Natural killer cell (primary cell): ENCODE measurements around the gene MPEG1. TPM values are rescaled to one million over a fixed set of nuclear protein-coding genes. Genes with fewer than 3 reads are reported as not detected.

Experiments used
- ATAC-seq, 3 donors: fragments of 150-1000 bp in 2 of 3; fragments of 200-7000 bp in 1 of 3; cut with Tn5 transposase; 1 replicate in 1 of 3; 2 replicates in 2 of 3; pipeline ENCODE4 v1.10.0; 2021; ENCODE audit warnings: mild to moderate bottlenecking in 2 of 3, moderate library complexity in 2 of 3
- DNase-seq, 2 donors: peaks; one replicate each; pipeline versions ENCODE4 v3.0.0 to v3.0.0-alpha.2; 2013 to 2021; ENCODE audit warnings: mixed read lengths in 1 of 2
- H3K27ac ChIP-seq: one replicate; pipeline ENCODE4 v1.5.1; 2013; ENCODE audit warnings: mild to moderate bottlenecking, low read length
- H3K27me3 ChIP-seq: one replicate; pipeline ENCODE4 v1.6.1; 2013; ENCODE audit warnings: low read length; ENCODE audit not compliant: control insufficient read depth, insufficient read depth
- H3K36me3 ChIP-seq: one replicate; pipeline ENCODE4 v1.6.1; 2013; ENCODE audit warnings: low read length; ENCODE audit not compliant: control insufficient read depth, insufficient read depth
- H3K4me1 ChIP-seq: one replicate; pipeline ENCODE4 v1.6.1; 2013; ENCODE audit warnings: low read length; ENCODE audit not compliant: control insufficient read depth, insufficient read depth
- H3K4me3 ChIP-seq: one replicate; pipeline ENCODE4 v1.5.1; 2013; ENCODE audit warnings: low read length
- H3K9me3 ChIP-seq: one replicate; pipeline ENCODE4 v1.6.1; 2013; ENCODE audit warnings: low read length; ENCODE audit not compliant: control insufficient read depth, insufficient read depth
- H3K27ac Mint-ChIP-seq, 2 donors: one replicate each; pipeline ENCODE4 v1.8.0; 2022; ENCODE audit warnings: mild to moderate bottlenecking in 2 of 2, mixed read lengths in 2 of 2, moderate library complexity in 1 of 2
- H3K27me3 Mint-ChIP-seq, 2 donors: one replicate each; pipeline ENCODE4 v1.8.0; 2022; ENCODE audit warnings: low read depth in 2 of 2, mixed read lengths in 2 of 2
- H3K36me3 Mint-ChIP-seq: one replicate; pipeline ENCODE4 v1.8.0; 2022; ENCODE audit warnings: mixed read lengths
- H3K4me1 Mint-ChIP-seq, 2 donors: one replicate each; pipeline ENCODE4 v1.8.0; 2022; ENCODE audit warnings: mixed read lengths in 2 of 2
- H3K4me3 Mint-ChIP-seq: one replicate; pipeline ENCODE4 v1.8.0; 2022; ENCODE audit warnings: mild to moderate bottlenecking, moderate library complexity, mixed read lengths
- H3K9me3 Mint-ChIP-seq, 2 donors: one replicate each; pipeline ENCODE4 v1.8.0; 2022; ENCODE audit warnings: mixed read lengths in 2 of 2
- WGBS: methylation state at CpG from one replicate; pipeline ENCODE4 v1.1.7; 2013; ENCODE audit warnings: missing lambda C conversion rate; ENCODE audit not compliant: insufficient coverage; 5-methylcytosine and 5-hydroxymethylcytosine counted together
- intact Hi-C: fragments of 100-400 bp; cut with micrococcal nuclease; formaldehyde crosslinking; loops from one replicate; pipeline ENCODE4 v1.14.2; 2022
- total RNA-seq, 4 donors: library from RNA; stranded (reverse); fragments of 120-200 nt in 1 of 4; gene quantifications; one replicate each; pipeline versions ENCODE4 v1.2.3 to v1.2.4, GENCODE V29; 2013 to 2022
- TF ChIP-seq, protein P1 (sequence below): fragments of 200-600 bp; IDR thresholded peaks from one replicate; pipeline ENCODE4 v1.8.0; 2022; ENCODE audit warnings: antibody characterized with exemption

The MPEG1 gene
- total RNA-seq, 3 donors from 2014 or later (not counting 1 experiment from before 2014, with no cell fraction given): 11.1 to 20.0 (median 19.6) TPM

DNA sequence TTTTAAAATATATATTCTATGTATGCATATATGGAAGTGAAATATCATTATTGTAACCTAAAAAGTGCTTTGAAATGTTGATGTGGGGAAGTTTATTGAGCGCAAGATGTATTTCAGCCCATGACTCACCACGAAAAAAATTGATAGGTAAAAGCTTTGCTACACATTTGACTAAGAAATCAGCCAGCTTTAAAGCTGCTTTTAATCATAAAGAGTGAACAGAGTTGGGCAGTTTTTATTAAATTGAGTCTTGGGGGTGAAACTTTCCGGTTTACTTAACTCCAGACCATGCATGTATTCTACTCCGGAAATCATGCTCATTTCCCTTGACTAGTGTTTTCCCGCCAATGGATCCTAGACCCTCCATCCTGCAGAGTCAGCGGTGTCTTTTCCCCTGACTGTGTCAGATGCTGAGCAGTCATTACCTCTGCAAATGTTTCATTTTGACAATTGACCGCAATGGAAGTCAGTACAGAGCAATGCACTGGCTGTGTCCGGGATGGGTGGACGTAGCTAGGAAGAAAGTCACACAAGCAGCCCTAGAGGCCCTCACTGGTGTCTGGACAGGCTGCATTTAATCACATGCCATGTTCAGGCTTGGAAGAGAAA is 47.2 kb upstream of the MPEG1 start:
- Mint-ChIP-seq H3K4me3 (no peak overlapping the region), H3K4me1 (no peaks in the 10 kb centered on the region), H3K27me3 (peaks cover 0 to 3% of the 10 kb centered on the region in 2 donors), H3K36me3 (no peaks in the 10 kb centered on the region), H3K9me3 (no peaks in the 10 kb centered on the region), H3K27ac (no peak overlapping the region)
- DNase-seq (no peak), ATAC-seq (no peak)
- peaks cover 4% of the 10 kb centered on the region for H3K4me1 ChIP-seq
- H3K9me3 ChIP-seq: no peaks in the 10 kb centered on the region
- TF ChIP-seq, protein P1, sequence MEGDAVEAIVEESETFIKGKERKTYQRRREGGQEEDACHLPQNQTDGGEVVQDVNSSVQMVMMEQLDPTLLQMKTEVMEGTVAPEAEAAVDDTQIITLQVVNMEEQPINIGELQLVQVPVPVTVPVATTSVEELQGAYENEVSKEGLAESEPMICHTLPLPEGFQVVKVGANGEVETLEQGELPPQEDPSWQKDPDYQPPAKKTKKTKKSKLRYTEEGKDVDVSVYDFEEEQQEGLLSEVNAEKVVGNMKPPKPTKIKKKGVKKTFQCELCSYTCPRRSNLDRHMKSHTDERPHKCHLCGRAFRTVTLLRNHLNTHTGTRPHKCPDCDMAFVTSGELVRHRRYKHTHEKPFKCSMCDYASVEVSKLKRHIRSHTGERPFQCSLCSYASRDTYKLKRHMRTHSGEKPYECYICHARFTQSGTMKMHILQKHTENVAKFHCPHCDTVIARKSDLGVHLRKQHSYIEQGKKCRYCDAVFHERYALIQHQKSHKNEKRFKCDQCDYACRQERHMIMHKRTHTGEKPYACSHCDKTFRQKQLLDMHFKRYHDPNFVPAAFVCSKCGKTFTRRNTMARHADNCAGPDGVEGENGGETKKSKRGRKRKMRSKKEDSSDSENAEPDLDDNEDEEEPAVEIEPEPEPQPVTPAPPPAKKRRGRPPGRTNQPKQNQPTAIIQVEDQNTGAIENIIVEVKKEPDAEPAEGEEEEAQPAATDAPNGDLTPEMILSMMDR: no peak
- no peaks in the 10 kb centered on the region for H3K36me3 ChIP-seq
- H3K27ac ChIP-seq: no peak overlapping the region
- H3K27me3 ChIP-seq: no peaks in the 10 kb centered on the region
- WGBS: 80% methylated on average over 8 of the region's 9 CpGs
- H3K4me3 ChIP-seq: no peak overlapping the region
- intact Hi-C loops: no loop called here

DNA sequence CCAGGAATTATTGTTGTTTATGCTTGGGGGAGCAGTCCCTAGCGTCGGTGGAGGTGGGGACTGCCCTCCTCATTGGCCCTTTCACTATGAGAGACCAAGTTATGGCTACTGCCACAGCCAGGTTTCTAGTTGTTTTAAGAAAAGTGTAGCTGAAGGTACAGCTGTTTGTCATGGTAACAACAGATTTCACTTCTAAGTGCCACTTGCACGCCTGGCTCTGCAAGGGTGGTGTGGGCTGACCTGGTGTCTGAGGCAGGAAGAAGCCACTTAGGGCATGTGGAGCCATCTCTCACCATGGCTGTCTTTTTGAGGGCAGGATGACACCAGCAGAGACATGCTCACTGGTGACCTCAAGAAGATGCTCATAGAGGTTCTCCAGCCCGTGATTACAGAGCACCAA is 46.3 kb upstream of the MPEG1 start:
- Mint-ChIP-seq H3K27me3 (peaks cover 0 to 3% of the 10 kb centered on the region in 2 donors), H3K9me3 (no peaks in the 10 kb centered on the region), H3K4me3 (no peak overlapping the region), H3K4me1 (no peaks in the 10 kb centered on the region), H3K36me3 (no peaks in the 10 kb centered on the region), H3K27ac (no peak overlapping the region)
- Histone ChIP-seq H3K9me3 (no peaks in the 10 kb centered on the region), H3K4me1 (peaks cover 4% of the 10 kb centered on the region), H3K27me3 (no peaks in the 10 kb centered on the region), H3K36me3 (no peaks in the 10 kb centered on the region), H3K27ac (no peak overlapping the region), H3K4me3 (no peak overlapping the region)
- intact Hi-C loops: no loop called here
- TF ChIP-seq, protein P1: no peak
- WGBS: 74% methylated on average over 4 of the region's 4 CpGs
- DNase-seq: no peak
- no peak for ATAC-seq

DNA sequence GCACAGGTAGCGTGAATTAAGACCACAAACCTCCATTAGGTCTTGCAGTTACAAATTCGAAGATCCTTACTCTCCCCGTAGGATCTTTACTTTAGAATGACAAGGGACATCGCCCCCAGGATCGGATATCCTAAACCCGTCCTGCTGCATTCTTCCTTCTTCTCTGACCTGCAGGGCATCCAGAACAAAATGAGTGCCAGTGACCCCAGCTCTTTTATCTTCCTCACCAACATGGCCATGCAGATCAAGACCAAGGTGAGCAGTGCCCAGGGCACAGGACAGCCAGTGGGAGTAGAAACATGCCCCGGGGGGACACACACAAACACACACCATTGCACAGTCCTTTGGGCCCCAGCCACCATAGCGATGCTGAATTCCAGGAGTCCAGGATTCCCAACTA is 42.6 kb upstream of the MPEG1 start:
- 83% methylated on average over 8 of the region's 8 CpGs for WGBS
- no peak for ATAC-seq

More for the DNA sequence above, 42.6 kb upstream of the MPEG1 start:
- H3K27me3 ChIP-seq: no peaks in the 10 kb centered on the region
- no peak overlapping the region for H3K4me3 ChIP-seq
- intact Hi-C loops: no loop called here
- no peak for DNase-seq
- no peak overlapping the region for H3K4me3 Mint-ChIP-seq
- no peaks in the 10 kb centered on the region for H3K9me3 ChIP-seq
- no peaks in the 10 kb centered on the region for H3K36me3 ChIP-seq
- H3K36me3 Mint-ChIP-seq: no peaks in the 10 kb centered on the region
- no peaks in the 10 kb centered on the region for H3K9me3 Mint-ChIP-seq
- peaks cover 6% of the 10 kb centered on the region in 2 donors for H3K4me1 Mint-ChIP-seq
- H3K27ac Mint-ChIP-seq: no peak overlapping the region
- peaks cover 0 to 3% of the 10 kb centered on the region in 2 donors for H3K27me3 Mint-ChIP-seq
- H3K27ac ChIP-seq: no peak overlapping the region
- TF ChIP-seq, protein P1: no peak
- no peaks in the 10 kb centered on the region for H3K4me1 ChIP-seq
